MCF 10A (cell line): ENCODE data around the gene HPN. TPM values are rescaled to one million over a fixed set of nuclear protein-coding genes. Genes with fewer than 3 reads are reported as not detected.

Experiments
- BruUV-seq: library from RNA; stranded (reverse); fragments of 400-500 nt; replicated peaks from 2 replicates; lab custom pipeline; 2021; lab: Mats Ljungman, UMichigan
- CTCF ChIA-PET: fragments of 300-600 bp; sonication (Branson Sonifier 250); formaldehyde crosslinking; extraction: SDS; loops from one replicate; lab custom pipeline; 2021; ENCODE audit warnings: antibody characterized with exemption, inconsistent platforms; lab: Yijun Ruan, JAX
- POLR2A ChIA-PET: fragments of 300-600, 350-650 bp; sonication (Branson Sonifier 250); formaldehyde crosslinking; extraction: SDS; loops from one replicate; lab custom pipeline; 2020; ENCODE audit warnings: antibody characterized with exemption, inconsistent platforms; lab: Yijun Ruan, JAX
- DNase-seq: peaks from one replicate; pipeline ENCODE4 v3.0.0-alpha.2; 2018; ENCODE audit not compliant: unreplicated experiment
- H3K27ac Mint-ChIP-seq: one replicate; pipeline ENCODE4 v1.8.0; 2022; ENCODE audit warnings: mild to moderate bottlenecking, low read depth, mixed read lengths; ENCODE audit not compliant: unreplicated experiment
- H3K27me3 Mint-ChIP-seq: one replicate; pipeline ENCODE4 v1.8.0; 2022; ENCODE audit warnings: mixed read lengths; ENCODE audit not compliant: insufficient read depth, unreplicated experiment
- H3K36me3 Mint-ChIP-seq: one replicate; pipeline ENCODE4 v1.8.0; 2022; ENCODE audit warnings: mild to moderate bottlenecking, moderate library complexity, mixed read lengths; ENCODE audit not compliant: insufficient read depth, unreplicated experiment
- H3K4me1 Mint-ChIP-seq: one replicate; pipeline ENCODE4 v1.8.0; 2022; ENCODE audit warnings: mixed read lengths; ENCODE audit not compliant: insufficient read depth, unreplicated experiment
- H3K4me3 Mint-ChIP-seq: one replicate; pipeline ENCODE4 v1.8.0; 2022; ENCODE audit warnings: mild to moderate bottlenecking, moderate library complexity, mixed read lengths; ENCODE audit not compliant: unreplicated experiment
- H3K9me3 Mint-ChIP-seq: one replicate; pipeline ENCODE4 v1.8.0; 2022; ENCODE audit warnings: mixed read lengths; ENCODE audit not compliant: unreplicated experiment
- CTCF ChIP-seq: fragments of 200-600 bp; IDR thresholded peaks from one replicate; pipeline ENCODE4 v1.8.0; 2022; ENCODE audit warnings: antibody characterized with exemption, mild to moderate bottlenecking; ENCODE audit not compliant: unreplicated experiment
- intact Hi-C: fragments of 100-400 bp; cut with micrococcal nuclease; formaldehyde crosslinking; loops from 2 replicates; pipeline ENCODE4 v1.14.1; 2022
- total RNA-seq: library from RNA; stranded (reverse); gene quantifications from 2 replicates; pipeline ENCODE4 v1.2.3, GENCODE V29; 2022

Gene HPN
- total RNA-seq, 1 experiment from 2014 or later = not detected

- Mint-ChIP-seq H3K9me3 (no peaks in the 10 kb centered on the region), H3K36me3 (peaks cover 60% of the 10 kb centered on the region), H3K27ac (no peak overlapping the region), H3K27me3 (no peaks in the 10 kb centered on the region), H3K4me3 (no peak overlapping the region), H3K4me1 (no peaks in the 10 kb centered on the region)
- intact Hi-C loops = no loop called here
- TF ChIP-seq CTCF = no peak
- POLR2A ChIA-PET = interaction anchor here (0.6 kb wide), 1 partner anchor 71 kb away, joined by 3 read pairs; no protein-coding TSS in a partner anchor
- CTCF ChIA-PET = interaction anchor here (0.6 to 1.4 kb wide), 3 partner anchors 8 to 45 kb away, joined by 3 to 4 read pairs (median 3); no protein-coding TSS in a partner anchor
- no peak for DNase-seq
- no TSS peak for BruUV-seq
Observed at GRCh38 chr19:35021016-35021415, 20.5 kb upstream of the HPN start.

GRCh38 chr19:35021596-35021995 lies 19.9 kb upstream of the HPN start:
- Mint-ChIP-seq H3K4me3 (no peak overlapping the region), H3K9me3 (no peaks in the 10 kb centered on the region), H3K27me3 (no peaks in the 10 kb centered on the region), H3K4me1 (no peaks in the 10 kb centered on the region), H3K27ac (no peak overlapping the region), H3K36me3 (peaks cover 54% of the 10 kb centered on the region)
- intact Hi-C loops = no loop called here
- CTCF ChIA-PET = interaction anchor here (0.6 to 1.4 kb wide), 5 partner anchors 9 to 67 kb away, joined by 3 to 4 read pairs (median 3); no protein-coding TSS in a partner anchor
- no peak for TF ChIP-seq CTCF
- no peak for DNase-seq
- POLR2A ChIA-PET = interaction anchor here (0.6 kb wide), 1 partner anchor 71 kb away, joined by 3 read pairs; no protein-coding TSS in a partner anchor
- BruUV-seq = no TSS peak

GRCh38 chr19:35022460-35022859 lies 19.1 kb upstream of the HPN start:
- POLR2A ChIA-PET = interaction anchor here (0.6 kb wide), 1 partner anchor 38 kb away, joined by 3 read pairs; no protein-coding TSS in a partner anchor
- intact Hi-C loops = no loop called here
- H3K4me1 Mint-ChIP-seq = no peaks in the 10 kb centered on the region

GRCh38 chr19:35023428-35023827 lies 18.1 kb upstream of the HPN start:
- ChIA-PET POLR2A (no interaction called here), CTCF (no interaction called here)
- Mint-ChIP-seq H3K36me3 (peaks cover 45% of the 10 kb centered on the region), H3K27ac (no peak overlapping the region), H3K4me1 (no peaks in the 10 kb centered on the region), H3K4me3 (no peak overlapping the region), H3K9me3 (no peaks in the 10 kb centered on the region), H3K27me3 (no peaks in the 10 kb centered on the region)
- no TSS peak for BruUV-seq
- intact Hi-C loops = no loop called here
- no peak for DNase-seq
- TF ChIP-seq CTCF = no peak

More at GRCh38 chr19:35022460-35022859, 19.1 kb upstream of the HPN start:
- H3K9me3 Mint-ChIP-seq = no peaks in the 10 kb centered on the region
- DNase-seq = no peak
- no peak overlapping the region for H3K27ac Mint-ChIP-seq
- BruUV-seq = no TSS peak
- no peak for TF ChIP-seq CTCF
- CTCF ChIA-PET = interaction anchor here (0.9 to 1.3 kb wide), 2 partner anchors 50 to 66 kb away, joined by 3 read pairs; no protein-coding TSS in a partner anchor
- H3K4me3 Mint-ChIP-seq = no peak overlapping the region
- H3K27me3 Mint-ChIP-seq = no peaks in the 10 kb centered on the region
- peaks cover 50% of the 10 kb centered on the region for H3K36me3 Mint-ChIP-seq
